ENCODE measurements around the gene GPR63. TPM values are rescaled to one million over a fixed set of nuclear protein-coding genes. Genes with fewer than 3 reads are reported as not detected.

The GPR63 gene
- total and polyA plus RNA-seq, 12 donors: 0.06 to 2.5 (median 0.78) TPM

DNA sequence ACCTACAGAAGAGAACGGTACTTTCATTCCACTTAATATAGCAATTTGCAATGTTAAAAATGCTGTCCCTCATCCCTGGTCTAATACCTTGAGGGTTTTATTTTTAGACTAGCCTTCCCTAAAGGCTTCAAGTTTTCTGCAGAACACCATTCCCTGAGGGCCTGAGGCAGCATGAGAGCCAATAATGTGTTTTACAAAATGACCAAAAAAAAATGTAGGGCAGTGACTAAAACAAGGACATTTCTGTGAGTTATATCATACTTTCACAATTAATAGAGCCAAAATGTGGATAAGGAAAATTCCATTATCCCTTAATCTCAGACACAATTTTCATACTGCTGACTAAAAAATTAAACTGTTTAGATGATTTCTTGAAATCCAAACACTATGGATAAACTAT is 22.7 kb downstream of the GPR63 start:
- TF ChIP-seq, protein P1, sequence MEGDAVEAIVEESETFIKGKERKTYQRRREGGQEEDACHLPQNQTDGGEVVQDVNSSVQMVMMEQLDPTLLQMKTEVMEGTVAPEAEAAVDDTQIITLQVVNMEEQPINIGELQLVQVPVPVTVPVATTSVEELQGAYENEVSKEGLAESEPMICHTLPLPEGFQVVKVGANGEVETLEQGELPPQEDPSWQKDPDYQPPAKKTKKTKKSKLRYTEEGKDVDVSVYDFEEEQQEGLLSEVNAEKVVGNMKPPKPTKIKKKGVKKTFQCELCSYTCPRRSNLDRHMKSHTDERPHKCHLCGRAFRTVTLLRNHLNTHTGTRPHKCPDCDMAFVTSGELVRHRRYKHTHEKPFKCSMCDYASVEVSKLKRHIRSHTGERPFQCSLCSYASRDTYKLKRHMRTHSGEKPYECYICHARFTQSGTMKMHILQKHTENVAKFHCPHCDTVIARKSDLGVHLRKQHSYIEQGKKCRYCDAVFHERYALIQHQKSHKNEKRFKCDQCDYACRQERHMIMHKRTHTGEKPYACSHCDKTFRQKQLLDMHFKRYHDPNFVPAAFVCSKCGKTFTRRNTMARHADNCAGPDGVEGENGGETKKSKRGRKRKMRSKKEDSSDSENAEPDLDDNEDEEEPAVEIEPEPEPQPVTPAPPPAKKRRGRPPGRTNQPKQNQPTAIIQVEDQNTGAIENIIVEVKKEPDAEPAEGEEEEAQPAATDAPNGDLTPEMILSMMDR (IDR thresholded peaks at IDR 0.05): no peak
- Histone ChIP-seq H3K4me1 (peaks cover 0 to 3% (median 0%) of the 10 kb centered on the region in 9 donors), H3K4me3 (no peak overlapping the region), H3K9me3 (no peaks in the 10 kb centered on the region), H3K36me3 (no peaks in the 10 kb centered on the region), H3K27me3 (no peaks in the 10 kb centered on the region), H3K27ac (no peak overlapping the region)
- ATAC-seq: no peak
- 43 to 56% methylated on average over 1 of the region's 1 CpG for WGBS, 2 donors
- no peak for DNase-seq
- intact Hi-C loops (cut with DNase I): no loop called here

DNA sequence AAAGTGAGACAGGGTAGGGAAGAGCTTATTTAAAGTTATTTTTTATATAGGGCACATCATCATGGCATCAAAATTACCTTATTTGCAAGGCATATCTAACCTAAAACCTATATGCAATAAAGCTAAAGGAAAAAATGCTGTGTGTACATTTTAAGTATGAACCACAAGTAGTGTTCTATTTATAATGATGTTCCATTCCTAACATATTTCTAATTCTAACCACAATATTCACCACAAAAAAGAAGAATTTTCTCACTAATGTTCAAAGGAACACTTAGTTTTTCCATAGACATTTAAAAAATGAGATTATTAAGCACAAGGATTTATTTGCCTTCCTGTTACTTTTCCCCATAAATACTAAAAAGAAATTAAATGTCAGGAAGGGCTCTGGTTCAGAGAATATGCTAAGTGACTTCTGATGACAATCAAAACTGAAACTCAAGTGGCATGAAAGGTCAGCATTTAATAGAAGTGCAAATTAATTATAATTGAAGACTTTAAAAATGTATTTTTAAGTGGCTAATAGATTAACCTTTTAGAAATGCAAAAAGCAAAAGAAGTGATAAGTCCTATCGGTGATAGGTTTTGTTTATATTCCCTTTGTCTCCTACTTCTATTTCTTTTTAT is 25.1 kb downstream of the GPR63 start:
- H3K36me3 ChIP-seq: no peaks in the 10 kb centered on the region
- no peak overlapping the region for H3K27ac ChIP-seq
- H3K4me3 ChIP-seq: no peak overlapping the region
- TF ChIP-seq, protein P1 (IDR thresholded peaks at IDR 0.05): no peak
- WGBS, 2 donors: 69 to 84% methylated on average over 1 of the region's 1 CpG
- intact Hi-C loops (cut with DNase I): no loop called here
- H3K9me3 ChIP-seq: no peaks in the 10 kb centered on the region
- H3K27me3 ChIP-seq: no peaks in the 10 kb centered on the region
- ATAC-seq (no peak), DNase-seq (no peak)
- H3K4me1 ChIP-seq: peaks cover 0 to 3% (median 0%) of the 10 kb centered on the region in 9 donors

DNA sequence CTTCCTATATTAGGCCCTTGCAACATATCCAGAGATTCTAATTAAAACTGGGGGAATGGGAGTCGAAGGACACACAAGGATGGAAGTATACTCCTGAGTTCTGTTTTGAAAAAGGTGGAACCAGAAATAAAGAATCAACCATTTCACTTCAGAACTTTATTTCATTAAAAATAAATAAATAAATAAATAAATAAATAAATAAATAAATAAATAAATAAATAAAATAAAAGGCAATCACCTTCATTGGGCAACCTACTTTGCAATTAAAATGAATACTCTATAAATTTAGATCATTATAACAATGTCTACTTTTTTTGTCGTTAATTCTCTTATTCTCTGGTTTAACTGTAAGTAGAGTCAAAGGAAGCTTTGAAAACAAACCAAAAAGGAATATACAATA is 25.6 kb downstream of the GPR63 start:
- H3K27ac ChIP-seq: no peak overlapping the region
- H3K4me1 ChIP-seq: peaks cover 0 to 3% (median 0%) of the 10 kb centered on the region in 9 donors
- no peaks in the 10 kb centered on the region for H3K27me3 ChIP-seq
- 92 to 99% methylated on average over 2 of the region's 2 CpGs for WGBS, 2 donors
- ATAC-seq: no peak
- no peak overlapping the region for H3K4me3 ChIP-seq
- no peaks in the 10 kb centered on the region for H3K9me3 ChIP-seq
- no peaks in the 10 kb centered on the region for H3K36me3 ChIP-seq
- TF ChIP-seq, protein P1 (IDR thresholded peaks at IDR 0.05): no peak
- no peak for DNase-seq
- intact Hi-C loops (cut with DNase I): no loop called here

DNA sequence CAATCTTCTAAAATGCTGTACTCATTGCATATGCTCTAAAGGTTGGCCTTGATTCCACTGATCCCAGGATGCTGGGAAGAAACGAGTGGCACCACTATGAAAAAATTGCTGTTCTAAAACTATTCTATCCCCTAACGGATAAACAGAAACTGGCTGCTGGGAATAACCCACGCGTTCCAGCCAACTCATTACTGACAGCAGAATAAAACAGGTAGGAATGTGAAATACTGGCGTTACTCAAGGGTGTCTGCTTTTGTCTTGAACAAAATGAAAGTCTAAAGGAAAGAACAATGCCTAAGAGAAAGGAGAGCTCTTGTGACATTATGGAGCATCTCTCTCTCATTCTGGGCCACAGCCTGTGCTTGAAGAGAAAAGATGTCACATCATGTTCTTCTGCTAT is 26.1 kb downstream of the GPR63 start:
- WGBS, 2 donors: 67 to 79% methylated on average over 5 of the region's 5 CpGs
- no peaks in the 10 kb centered on the region for H3K27me3 ChIP-seq
- H3K36me3 ChIP-seq: no peaks in the 10 kb centered on the region
- H3K27ac ChIP-seq: no peak overlapping the region
- ATAC-seq: no peak
- TF ChIP-seq, protein P1 (IDR thresholded peaks at IDR 0.05): no peak
- H3K4me1 ChIP-seq: peaks cover 0 to 3% (median 0%) of the 10 kb centered on the region in 9 donors
- H3K9me3 ChIP-seq: no peaks in the 10 kb centered on the region
- no peak for DNase-seq
- intact Hi-C loops (cut with DNase I): no loop called here
- no peak overlapping the region for H3K4me3 ChIP-seq

Data from heart right ventricle (tissue), 16 donors.